Astrocyte (in vitro differentiated cells and primary cell): Measurements from ENCODE around the gene TULP4.

Source experiments
- EZH2 ChIP-seq: IDR thresholded peaks from 2 replicates; pipeline ENCODE4 v1.6.1; 2012; ENCODE audit warnings: mild to moderate bottlenecking, low read length, inconsistent platforms; ENCODE audit not compliant: insufficient read depth
- TF ChIP-seq, protein P1 (sequence below): IDR thresholded peaks from 2 replicates; pipeline ENCODE4 v1.5.1; 2011; ENCODE audit warnings: low read depth, mild to moderate bottlenecking, inconsistent platforms, low read length, moderate library complexity; ENCODE audit not compliant: insufficient read depth

GRCh38 chr6:158278004-158278403 is 34.3 kb upstream of the TULP4 start:
- TF ChIP-seq, protein P1, sequence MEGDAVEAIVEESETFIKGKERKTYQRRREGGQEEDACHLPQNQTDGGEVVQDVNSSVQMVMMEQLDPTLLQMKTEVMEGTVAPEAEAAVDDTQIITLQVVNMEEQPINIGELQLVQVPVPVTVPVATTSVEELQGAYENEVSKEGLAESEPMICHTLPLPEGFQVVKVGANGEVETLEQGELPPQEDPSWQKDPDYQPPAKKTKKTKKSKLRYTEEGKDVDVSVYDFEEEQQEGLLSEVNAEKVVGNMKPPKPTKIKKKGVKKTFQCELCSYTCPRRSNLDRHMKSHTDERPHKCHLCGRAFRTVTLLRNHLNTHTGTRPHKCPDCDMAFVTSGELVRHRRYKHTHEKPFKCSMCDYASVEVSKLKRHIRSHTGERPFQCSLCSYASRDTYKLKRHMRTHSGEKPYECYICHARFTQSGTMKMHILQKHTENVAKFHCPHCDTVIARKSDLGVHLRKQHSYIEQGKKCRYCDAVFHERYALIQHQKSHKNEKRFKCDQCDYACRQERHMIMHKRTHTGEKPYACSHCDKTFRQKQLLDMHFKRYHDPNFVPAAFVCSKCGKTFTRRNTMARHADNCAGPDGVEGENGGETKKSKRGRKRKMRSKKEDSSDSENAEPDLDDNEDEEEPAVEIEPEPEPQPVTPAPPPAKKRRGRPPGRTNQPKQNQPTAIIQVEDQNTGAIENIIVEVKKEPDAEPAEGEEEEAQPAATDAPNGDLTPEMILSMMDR: no peak
- TF ChIP-seq EZH2: no peak
